Smooth muscle cell of the brain vasculature (primary cell): ENCODE data around the gene LYAR.
A peak's percentile ranks its signal among the peaks of the same experiment; 100 is the strongest.
"Not testable (repeated sequence)": the region's sequence is repeated elsewhere in the genome, so short reads cannot be mapped to it uniquely, and the experiment has no call there.

Experiments used
- DNase-seq: peaks from one replicate; pipeline ENCODE4 v3.0.0-alpha.2; 2012; ENCODE audit warnings: low read depth, low spot score

LYAR gene

DNA sequence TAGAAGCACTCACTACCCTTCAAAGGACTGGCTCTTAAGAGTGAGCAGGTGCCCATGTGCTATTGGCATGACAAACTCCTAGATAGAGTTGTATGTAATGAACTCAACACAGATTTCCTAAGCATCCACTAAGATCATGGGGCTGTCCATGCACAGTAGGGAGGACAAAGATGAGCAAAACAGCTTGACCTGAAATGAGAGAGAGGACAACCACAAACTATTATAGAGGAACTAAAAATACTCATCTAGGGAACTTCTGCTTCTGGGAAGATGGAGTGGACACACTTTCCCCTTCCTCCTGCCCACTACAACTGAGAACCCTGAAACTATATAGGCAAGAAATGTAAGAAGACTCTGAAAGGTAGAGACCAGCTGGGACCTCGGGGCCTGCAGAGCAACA, 21.2 kb downstream of the LYAR start:
- no peak for DNase-seq

DNA sequence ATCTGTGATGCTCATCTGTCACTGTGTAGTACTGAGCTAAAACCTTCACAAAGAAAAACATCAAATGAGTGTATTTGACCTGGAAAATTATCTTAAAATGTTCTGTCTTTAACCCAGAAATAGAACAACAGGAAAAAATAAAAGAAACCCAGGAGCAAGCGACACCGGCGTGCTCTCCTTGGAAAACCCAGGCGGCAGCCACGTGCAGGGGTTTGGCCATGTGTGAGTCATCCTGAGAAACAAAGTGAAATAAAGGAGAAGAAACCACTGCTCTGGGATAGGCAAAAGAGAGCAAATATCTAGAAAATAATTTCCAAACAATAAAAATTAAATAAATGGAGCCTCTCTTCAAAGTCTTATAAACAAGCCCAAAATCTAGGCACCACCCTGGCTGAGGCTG, 22.0 kb downstream of the LYAR start:
- DNase-seq, result no peak

DNA sequence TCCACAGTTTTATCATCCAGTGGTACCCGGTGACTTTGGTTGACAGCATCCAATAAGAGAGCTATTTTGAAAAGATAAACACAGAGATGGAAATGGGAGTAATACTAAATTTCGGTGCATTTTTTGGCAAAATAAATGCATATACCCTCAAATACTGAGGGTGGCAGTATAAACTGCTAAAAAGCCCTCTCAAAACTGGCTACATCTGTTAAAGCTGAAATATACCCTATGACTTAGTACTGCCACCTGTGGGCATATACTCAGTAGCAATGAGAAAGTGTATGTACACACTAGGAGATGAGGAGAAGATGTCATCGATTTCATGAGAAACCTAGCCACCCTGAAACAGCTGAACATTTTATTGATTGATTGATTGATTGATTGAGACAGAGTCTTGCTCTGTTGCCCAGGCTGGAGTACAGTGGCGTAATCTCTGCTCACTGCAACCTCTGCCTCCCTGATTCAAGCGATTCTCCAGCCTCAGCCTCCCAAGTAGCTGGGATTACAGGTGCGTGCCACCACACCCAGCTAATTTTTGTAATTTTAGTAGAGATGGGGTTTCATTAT, 29.7 kb downstream of the LYAR start:
- DNase-seq, result no peak

DNA sequence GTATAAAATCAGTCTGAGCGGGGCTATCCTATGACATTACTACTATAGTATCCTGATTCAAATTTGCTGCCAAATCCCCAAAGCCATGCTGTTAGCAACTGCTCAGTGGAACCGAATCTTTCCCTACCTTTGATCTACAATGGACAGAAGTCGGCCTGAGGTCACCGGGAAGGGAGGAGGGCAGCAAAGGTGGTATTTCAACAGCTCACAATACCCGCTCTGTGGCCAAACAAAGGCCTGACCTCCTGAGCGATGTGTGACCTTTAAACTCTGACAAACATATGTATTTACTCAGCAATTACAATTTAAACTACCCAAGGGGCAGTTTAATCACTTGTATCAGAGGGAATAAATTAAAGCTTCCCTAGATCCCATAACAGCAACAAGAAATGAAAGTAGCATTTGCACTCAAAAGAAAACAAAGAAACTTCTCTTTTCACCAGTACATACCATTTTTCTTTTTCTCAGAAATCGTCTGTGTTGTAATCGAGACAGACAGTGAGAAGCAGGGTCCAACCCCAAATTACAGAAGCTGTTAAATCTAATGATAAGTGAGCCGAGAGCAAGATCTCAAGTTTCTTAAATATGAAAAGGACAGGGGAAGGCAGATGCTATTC, 30.4 kb downstream of the LYAR start:
- no peak for DNase-seq

DNA sequence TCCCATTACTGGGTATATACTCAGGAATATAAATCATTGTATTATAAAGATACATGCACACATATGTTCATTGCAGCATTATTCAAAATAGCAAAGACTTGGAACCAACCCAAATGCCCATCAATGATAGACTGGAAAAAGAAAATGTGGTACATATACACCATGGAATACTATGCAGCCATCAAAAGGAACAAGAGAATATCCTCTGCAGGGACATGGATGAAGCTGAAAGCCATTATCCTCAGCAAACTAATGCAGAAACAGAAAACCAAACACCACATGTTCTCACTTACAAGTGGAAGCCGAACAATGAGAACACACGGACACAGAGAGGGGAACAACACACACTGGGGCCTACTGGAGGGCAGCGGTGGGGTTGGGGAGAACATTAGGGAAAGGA, 32.2 kb downstream of the LYAR start:
- not testable (repeated sequence) for DNase-seq

DNA sequence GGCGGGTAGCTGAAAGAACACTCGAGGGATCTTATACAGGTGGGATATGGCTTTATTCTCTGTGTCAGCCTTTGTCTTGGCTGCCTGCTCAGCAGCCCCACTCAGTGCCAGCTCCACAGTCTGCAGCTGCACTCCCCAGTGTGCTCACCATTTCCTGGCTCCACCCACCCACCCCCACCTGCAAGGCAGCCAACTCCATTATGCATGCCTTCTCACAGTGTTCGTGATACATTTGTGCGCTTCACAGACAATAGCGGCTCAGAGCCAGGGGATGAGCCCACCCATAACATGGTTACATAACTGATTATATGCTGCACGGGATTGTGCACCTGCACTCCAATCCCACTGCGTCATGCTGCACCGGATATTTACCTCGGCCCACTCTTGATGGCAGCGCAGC, 33.2 kb downstream of the LYAR start:
- no peak for DNase-seq

DNA sequence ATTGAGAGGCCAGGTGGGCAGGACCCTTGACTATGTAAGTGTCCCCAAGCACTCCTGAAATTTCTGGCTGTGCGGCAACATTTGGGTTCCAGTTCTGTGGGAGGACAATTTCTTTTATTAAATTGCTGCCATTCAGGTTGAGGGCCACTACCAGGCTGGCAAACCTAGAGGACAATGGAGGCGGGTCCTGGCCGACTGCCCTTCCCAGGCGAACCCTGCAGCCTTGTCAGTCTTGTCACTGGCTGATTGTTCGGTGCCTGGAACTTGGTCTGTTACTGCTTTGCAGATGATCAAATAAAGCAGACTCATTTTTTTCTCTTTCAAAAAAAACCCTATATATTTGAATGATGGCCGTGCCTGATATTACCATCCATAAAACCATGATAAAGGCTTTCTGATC, 35.3 kb downstream of the LYAR start:
- DNase-seq, result no peak

DNA sequence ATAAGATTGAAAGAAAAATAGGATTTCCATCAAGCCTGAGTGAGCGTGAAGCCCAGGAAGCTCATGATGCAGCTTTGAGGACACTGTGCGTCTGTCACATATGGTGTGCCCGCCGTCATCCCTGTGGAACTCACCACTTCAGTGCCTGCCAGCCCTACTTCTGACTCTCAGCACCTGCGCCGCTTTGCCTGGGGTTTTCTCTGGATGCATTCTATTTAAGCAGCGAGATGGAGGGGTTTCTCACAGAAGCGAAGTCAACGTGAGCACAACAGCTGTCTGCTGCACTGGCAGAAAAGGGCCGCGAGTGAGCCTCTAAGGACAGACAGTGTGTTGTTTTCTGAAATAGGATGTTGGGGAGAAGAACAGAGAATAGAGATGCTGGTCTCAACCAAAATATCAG, 35.8 kb downstream of the LYAR start:
- DNase-seq, result no peak

DNA sequence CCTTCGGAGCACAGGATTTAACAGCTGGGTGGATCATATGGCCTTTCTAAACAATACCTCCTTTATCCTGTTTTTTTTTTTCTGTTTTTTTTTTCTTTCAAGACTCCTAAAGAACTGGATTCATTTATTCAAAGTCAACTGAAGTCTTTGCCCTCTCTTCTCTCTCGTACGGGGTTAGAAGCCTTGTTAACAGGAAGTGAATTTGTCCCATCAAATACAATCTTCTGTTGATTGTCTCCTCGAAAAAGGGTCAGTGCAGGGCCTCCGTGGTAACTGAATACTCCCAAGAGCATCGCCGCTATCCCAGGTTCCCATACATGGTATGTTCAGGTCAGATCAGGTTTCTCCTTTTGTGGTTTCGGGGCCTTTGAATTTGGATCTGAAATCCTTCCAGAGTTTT, 40.1 kb downstream of the LYAR start:
- DNase-seq, result no peak

DNA sequence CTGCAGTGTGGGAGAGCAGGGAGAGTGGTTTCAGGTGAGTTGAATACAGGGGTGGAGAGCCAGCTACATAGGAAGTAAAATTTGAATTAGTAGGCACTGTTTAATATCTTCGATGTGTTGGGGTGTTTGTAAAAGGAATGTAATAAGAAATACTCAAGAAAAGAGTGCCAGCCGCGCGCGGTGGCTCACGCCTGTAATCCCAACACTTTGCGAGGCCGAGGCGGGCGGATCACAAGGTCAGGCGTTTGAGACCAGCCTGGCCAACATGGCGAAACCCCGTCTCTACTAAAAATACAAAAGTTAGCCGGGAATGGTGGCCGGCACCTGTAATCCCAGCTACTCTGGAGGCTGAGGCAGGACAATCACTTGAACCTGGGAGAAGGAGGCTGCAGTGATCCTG, 40.6 kb downstream of the LYAR start:
- not testable (repeated sequence) for DNase-seq

DNA sequence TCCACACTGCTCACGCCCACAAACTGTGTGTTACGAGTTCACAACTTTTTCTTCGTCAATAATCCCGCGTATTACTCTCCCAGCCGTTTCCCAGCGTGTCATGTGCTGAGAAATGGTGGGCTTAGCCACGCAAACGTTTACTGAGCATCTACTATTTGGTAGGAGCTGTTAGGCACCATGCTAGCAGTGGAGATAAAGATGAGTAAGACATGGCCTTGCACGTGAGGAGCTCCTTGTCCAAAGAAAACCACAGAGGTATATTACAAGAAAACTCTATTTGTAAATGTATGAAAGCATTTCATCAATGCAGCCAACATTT, 41.1 kb downstream of the LYAR start:
- no peak for DNase-seq

DNA sequence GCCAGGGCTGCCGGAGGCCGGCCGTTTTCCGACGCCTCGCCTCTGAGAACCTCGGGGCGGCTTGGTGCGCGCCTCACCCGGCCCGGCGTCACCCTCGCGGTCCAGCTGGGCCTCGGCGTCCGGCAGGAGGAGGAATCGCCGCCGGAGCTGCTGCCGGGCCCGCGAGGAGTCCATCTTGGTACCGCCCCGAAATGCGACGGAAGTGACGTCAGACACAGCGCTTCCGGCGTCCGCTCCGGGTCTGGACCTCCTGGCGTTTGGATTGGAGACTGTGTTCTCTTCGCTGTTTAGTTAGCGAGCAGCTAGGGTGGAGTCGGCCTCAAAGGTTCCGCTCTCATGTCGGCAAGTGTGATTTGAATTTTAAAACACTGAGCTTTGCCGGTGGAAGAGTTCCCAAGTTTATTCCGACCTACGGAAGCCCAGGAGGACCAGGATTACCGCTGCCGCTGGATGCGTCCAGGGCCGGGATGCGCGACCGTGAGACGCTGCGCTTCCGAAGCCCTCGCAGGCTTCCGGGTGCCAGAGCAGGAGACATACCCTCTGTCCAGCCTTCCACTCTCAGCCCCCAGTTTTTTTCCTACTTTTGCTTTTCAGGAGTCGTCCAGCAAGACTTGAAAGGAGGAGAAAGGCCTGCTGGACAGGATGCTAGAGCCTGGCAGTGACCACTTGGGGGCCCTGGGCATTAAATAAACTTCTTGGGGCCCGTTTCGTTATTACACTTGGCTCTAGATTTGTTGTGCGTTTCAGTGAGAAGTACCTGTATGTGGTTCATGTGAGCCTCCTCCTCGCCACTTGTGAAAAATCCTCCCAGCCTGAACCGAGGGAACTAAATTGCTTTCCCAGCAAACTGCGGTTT, 41.7 kb downstream of the LYAR start, which contains the start of gene TMEM128:
Gene TMEM128, minus strand, starts transcription at position 195 of the 856 bp plus-strand sequence. Its CDS starts 21 bp downstream, at position 174.
- peak; percentile 80 for DNase-seq

DNA sequence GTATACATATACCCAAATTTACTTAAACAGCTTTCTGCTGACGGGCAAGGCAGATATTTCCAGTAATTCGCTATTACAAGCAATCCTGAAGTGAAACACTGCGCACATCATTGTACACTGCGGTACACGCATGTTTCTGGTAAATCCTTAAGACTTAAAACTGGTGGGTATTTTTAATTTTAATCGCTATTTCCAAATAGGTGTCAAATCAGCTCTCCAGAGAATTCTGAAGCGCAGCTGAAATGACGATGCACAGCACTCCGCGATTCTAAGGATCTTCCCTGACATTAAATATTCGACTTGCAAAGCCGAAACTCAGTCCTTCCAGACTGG, 42.3 kb downstream of the LYAR start:
- peak; percentile 23 for DNase-seq

DNA sequence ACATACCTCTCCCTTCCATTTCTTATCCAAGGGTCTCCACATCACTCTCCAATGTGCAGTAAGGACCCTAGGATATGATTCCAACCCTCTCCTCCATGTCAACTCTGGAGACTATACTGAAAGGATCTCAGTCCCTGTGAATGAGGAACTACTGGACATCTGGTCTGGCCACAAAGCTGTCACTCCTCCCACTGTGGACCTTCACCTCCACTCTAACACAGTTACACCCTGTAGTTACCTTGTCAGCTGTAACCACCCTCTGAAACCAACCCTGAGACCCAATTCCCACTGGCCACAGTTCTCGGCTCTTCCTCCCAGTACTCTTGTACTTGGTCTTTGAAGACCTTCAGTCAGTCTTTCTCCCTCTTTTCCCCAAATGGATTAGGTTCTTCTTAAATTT, 44.8 kb downstream of the LYAR start:
- DNase-seq, result no peak

DNA sequence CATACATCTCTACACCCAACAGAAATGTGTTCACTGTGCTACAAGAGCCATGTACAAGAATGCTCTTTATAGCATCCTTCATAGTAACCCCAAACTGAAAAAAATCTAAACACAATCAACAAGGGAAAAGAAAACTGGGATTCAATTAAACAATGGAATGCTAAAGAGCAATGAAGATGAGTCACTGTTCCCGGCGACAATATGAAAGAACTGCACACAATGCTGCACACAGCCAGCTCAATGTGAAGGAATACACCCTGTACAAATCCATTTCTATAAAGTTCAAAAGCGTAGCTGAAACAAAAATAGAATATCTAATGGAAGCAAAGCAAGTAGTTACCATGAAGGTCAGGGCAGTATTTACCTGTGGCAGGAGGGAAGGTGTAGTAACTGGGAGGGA, 50.4 kb downstream of the LYAR start:
- DNase-seq, result not testable (repeated sequence)

DNA sequence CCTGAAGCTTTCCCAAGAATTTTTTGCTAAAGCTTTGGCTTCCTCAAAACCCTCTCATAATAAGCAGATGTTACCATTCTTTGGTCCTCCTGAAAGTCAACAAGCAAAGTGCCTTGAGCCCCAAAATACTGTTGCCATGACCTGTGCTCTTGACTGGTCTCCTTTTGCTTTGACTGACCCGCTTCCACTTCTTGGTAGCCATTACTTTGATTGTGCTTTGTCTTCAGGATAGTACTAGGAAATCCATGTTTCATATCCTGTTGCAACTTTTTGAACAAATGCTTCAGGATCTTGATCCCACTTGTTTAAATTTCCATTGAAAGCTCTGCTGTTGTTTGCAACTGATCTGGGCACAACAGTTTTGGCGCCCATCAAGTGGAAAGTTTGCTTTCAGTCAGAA, 56.3 kb downstream of the LYAR start:
- no peak for DNase-seq

DNA sequence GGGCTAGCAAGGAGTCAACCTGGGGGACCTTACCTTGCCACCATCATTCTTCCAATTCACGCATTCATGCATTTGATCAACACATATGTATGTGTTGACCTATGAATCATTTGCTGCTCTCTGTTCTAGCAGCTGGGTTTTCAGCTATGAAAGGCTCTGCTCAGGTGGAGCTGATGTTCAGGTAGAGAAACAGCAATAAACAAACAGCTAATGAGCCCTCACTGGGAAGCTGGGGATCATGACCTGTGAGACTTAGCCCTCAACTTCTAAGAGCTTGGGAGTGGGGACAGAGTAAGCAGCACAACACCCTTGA, 61.6 kb downstream of the LYAR start:
- DNase-seq, result no peak

DNA sequence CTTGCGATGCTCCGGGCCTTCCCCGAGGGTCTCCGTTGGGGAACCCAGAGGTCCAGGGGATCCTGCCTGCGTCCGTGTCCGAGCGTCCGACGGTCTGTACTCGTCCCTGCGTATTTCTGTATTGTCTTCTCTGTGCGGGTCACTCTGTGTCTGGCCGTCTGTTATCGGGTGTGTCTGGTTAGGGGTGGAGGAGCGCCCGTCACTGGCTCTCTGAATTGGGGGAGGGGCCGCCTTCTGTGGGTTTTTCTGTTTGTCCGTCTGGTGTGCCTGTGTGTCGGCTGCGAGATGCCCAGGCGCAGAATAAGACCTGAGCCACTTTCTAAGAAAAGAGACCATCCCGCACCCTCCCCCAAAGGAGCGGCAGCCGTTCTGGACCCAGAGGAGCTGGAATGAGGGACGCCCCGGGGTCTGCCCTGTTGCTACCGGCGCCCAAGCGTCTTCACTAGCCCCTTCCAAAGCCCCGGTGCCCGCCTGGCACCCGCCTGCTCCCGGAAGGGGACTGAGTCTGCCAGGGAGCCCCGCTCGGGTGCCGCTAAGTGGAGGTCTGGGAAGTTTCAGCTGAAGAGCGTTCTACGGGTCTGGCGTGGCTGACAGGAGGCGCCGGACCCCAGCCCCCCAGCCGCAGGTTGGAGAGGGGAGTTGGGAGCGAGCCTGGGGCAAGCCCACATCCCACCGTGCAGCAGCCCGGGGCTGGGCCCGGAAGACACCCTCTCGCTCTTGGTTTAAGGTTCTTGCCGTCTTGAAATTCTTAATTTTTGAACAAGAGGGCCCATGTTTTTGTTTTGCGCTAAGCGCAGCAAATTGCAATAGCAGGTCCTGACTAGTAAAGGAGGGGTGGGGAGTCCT, 62.2 kb downstream of the LYAR start:
- DNase-seq, result no peak

DNA sequence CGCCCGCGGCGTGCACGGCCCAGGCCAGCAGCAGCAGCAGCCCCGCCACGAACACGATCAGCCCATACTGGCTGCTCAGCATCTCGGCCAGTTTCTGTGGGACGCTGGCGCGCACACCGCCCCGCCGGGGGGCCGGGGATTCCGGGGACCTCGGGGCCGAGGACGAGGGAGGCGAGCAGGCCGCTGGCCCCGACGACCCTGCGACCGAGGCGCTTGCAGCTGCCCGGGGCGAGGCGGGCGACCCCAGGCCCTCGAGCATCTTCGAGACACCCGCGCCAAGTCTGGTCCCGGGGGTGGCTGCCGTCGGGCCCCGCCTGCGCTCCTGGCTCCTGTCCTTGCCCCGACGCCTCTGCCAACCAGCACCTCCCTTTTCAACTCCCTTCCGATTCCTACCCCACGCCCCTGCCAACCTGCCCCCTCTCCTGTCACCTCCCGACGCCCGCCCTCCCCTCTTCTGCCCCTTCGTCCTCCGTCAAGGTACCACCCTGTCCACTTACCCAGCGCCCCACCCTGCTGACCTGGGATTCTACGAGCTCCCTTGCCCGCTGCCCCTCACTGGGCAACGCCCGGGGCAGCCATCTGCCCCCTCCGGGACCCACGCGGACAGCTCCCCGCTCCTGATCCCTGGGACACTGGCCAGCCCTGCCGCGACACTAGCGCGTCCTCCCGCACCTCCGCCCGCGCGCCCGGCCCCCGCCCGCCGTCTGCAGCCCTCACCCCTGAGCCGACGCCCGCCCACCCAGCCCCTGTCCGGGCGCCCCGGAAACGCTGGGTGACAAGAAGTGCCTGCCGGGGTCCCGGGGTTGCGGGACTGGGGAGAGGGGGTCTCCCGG, 63.1 kb downstream of the LYAR start, which contains the start of gene OTOP1:
Gene OTOP1, minus strand, starts transcription at position 324 of the 833 bp plus-strand sequence. Its CDS starts 65 bp downstream, at position 259.
- DNase-seq, result no peak

DNA sequence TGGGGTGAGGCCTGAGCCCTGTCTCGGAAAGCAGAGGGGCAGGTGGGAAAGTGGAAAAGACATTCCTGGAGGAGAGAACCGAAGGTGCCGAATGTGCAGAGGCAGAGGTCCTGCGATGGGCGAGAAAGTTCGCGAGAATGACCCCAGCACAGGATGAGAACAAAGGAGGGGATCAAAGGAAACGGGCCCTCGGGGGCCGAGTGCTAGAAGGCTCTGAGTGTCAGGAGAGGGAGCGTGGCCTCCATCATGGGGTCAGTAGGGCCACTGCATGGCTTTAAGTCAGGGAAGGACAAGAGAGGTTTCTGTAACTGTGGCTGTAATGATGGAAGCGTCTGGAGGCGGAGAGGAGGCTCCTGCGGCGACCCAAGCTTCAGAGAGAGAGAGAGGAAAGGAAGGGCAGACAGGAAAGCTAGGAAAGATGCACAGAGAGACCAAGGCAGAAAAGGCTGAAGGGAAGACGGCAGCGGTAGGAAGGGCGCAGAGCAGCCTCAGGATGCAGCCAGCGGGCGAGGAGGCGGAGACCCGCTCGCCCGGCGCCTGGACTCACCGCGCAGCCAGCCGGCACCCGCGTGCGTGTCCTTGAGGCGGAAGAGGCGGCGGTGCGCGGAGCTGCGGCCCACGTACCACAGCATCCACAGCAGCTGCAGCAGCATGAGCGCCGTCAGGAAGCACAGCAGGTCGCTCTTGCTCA, 63.9 kb downstream of the LYAR start:
- no peak for DNase-seq
